Ovary (tissue), 3 donors: ENCODE measurements around the gene SMARCA4.

ENCODE experiments used
- CTCF ChIP-seq, 3 donors: fragments of 450-650 bp in 2 of 3; fragments of 200-600 bp in 1 of 3; IDR thresholded peaks; one replicate each; pipeline versions ENCODE4 v1.5.1 to v1.8.0; 2016 to 2022; ENCODE audit warnings: antibody characterized with exemption in 3 of 3, mild to moderate bottlenecking in 1 of 3
- POLR2A ChIP-seq: fragments of 450-650 bp; IDR thresholded peaks from one replicate; pipeline ENCODE4 v1.6.1; 2017; ENCODE audit warnings: antibody characterized with exemption, mild to moderate bottlenecking, moderate library complexity
- donor health status: DM: no; HTN: no; CAD: no.

- TF ChIP-seq CTCF (IDR thresholded peaks at IDR 0.05) (no peak), POLR2A (no peak)
Measured at GRCh38 chr19:10991076-10991475, 30.2 kb downstream of the SMARCA4 start.
